ENCODE data around the gene SRSF5.

The SRSF5 gene

GRCh38 chr14:69771136-69771535, 4.2 kb downstream of the SRSF5 start:
- DNase-seq: no peak

- no peak for DNase-seq
Observed at GRCh38 chr14:69772082-69773017, 5.4 kb downstream of the SRSF5 start.

- DNase-seq: no peak
Observed at GRCh38 chr14:69773571-69774276, 6.8 kb downstream of the SRSF5 start.

- no peak for DNase-seq
Observed at GRCh38 chr14:69775012-69775411, 8.1 kb downstream of the SRSF5 start.

- DNase-seq: no peak
Observed at GRCh38 chr14:69776875-69777453, 10.0 kb downstream of the SRSF5 start.

GRCh38 chr14:69779088-69779487, 12.1 kb downstream of the SRSF5 start:
- no peak for DNase-seq

- no peak for DNase-seq
Observed at GRCh38 chr14:69780092-69780491, 13.2 kb downstream of the SRSF5 start.

GRCh38 chr14:69780952-69781351, 14.0 kb downstream of the SRSF5 start:
- no peak for DNase-seq

- DNase-seq: no peak
Observed at GRCh38 chr14:69784942-69785341, 18.0 kb downstream of the SRSF5 start.

- no peak for DNase-seq
Observed at GRCh38 chr14:69786603-69787002, 19.7 kb downstream of the SRSF5 start.

GRCh38 chr14:69789118-69789640, 22.2 kb downstream of the SRSF5 start:
- no peak for DNase-seq

GRCh38 chr14:69792887-69793421, 26.0 kb downstream of the SRSF5 start:
- DNase-seq: no peak

GRCh38 chr14:69794791-69795190, 27.8 kb downstream of the SRSF5 start:
- no peak for DNase-seq

GRCh38 chr14:69795691-69796090, 28.7 kb downstream of the SRSF5 start:
- DNase-seq: no peak

GRCh38 chr14:69796797-69797500, 30.0 kb downstream of the SRSF5 start, which contains the start of gene SLC10A1:
SLC10A1 (minus strand) TSS chr14:69797241; CDS start chr14:69797155, 86 bp downstream.
- DNase-seq: no peak

GRCh38 chr14:69797573-69798338, 30.8 kb downstream of the SRSF5 start:
- no peak for DNase-seq

GRCh38 chr14:69798339-69798735, 31.4 kb downstream of the SRSF5 start:
- DNase-seq: no peak

- DNase-seq: no peak
Observed at GRCh38 chr14:69803753-69804152, 36.8 kb downstream of the SRSF5 start.

- DNase-seq: no peak
Observed at GRCh38 chr14:69804902-69805301, 38.0 kb downstream of the SRSF5 start.

- DNase-seq: no peak
Observed at GRCh38 chr14:69807192-69807591, 40.2 kb downstream of the SRSF5 start.

Measured in NCI-H446 (cell line).